HG03045 (cell line): ENCODE results near the gene TMEM63A.
"Not testable (repeated sequence)": the region's sequence is repeated elsewhere in the genome, so short reads cannot be mapped to it uniquely, and the experiment has no call there.

Source experiments
- ATAC-seq: cut with Tn5 transposase; IDR thresholded peaks from one replicate; pipeline ENCODE4 v1.9.1; 2021; ENCODE audit warnings: mild to moderate bottlenecking, moderate library complexity; ENCODE audit not compliant: unreplicated experiment

The TMEM63A gene

GRCh38 chr1:225806736-225807135, 75.4 kb downstream of the TMEM63A start:
- not testable (repeated sequence) for ATAC-seq

GRCh38 chr1:225806249-225806648, 75.9 kb downstream of the TMEM63A start:
- ATAC-seq: no peak

GRCh38 chr1:225801146-225801545, 81.0 kb downstream of the TMEM63A start:
- not testable (repeated sequence) for ATAC-seq

- ATAC-seq: not testable (repeated sequence)
Measured at GRCh38 chr1:225796097-225796496, 86.1 kb downstream of the TMEM63A start.
